D721Med (cell line): Measurements from ENCODE around the gene SH3RF3.

Experiments used
- DNase-seq: peaks from one replicate; pipeline ENCODE4 v3.0.0; 2011; ENCODE audit warnings: low spot score; ENCODE audit not compliant: insufficient read length
- FAIRE-seq: peaks from 2 replicates; lab custom pipeline; 2011; peaks lifted over from hg19 to GRCh38; lab: Jason Lieb, UNC
- CTCF ChIP-seq: IDR thresholded peaks from 2 replicates; pipeline ENCODE4 v1.5.1; 2012; ENCODE audit warnings: mild to moderate bottlenecking, control low read depth; ENCODE audit not compliant: insufficient read depth; ENCODE audit errors: missing control alignments

Gene SH3RF3

GRCh38 chr2:109173311-109174171, 44.5 kb downstream of the SH3RF3 start:
- FAIRE-seq (no peak), DNase-seq (no peak)
- no peak for TF ChIP-seq CTCF

DNA sequence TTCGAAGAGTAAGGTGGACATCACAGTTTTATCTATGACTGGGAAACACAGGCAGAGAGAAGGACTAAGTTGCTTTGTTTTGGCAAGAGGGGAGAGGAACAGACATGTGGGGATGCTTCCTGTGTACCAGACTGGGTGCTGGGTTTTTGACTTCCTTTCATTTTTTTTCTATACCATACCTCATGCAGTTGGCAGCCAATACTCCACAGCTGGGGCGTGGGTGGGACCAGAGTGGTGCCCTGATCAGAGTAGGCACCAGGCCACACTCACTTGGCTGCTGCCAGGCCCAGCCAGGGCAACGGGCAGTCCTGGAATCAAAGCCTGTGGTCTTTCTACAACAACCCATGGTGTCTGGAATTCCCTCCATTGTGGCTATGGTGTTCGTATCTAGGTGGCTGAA, 45.2 kb downstream of the SH3RF3 start:
- TF ChIP-seq CTCF: no peak
- FAIRE-seq: no peak
- DNase-seq: no peak

DNA sequence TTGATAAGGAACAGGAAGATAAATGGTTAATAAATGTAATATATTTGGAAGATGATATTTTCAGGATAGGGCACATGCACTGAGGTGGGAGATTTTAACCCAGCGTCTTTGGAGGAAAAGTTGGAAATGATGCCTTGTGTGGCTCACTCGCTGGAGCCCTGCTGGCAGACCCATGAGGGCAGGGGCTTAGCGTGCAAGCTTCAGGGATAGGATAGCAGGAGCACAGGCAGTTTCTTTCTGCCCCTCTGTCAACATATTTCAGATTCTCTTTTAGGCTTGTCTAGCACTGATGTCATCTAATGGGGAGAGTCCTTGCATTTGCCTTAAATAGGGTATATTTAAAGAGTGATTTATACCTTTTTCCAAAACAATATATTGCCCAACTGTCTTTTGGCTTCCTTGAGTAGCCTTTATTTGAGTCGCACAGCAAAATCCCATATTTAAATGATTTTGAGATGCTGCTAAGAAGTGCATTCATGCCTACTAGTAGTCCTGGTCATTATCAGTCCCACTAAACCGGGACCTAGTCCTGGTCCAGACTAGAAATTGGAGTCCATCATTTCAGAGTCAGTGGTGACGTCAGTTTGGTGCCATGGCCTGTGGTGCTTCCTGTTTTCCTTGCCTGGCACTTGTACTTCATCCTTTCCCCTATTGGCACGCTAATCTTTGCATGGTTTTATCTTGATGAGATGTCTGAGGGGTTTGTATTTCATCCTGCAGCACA, 45.8 kb downstream of the SH3RF3 start:
- TF ChIP-seq CTCF: no peak
- FAIRE-seq: no peak

GRCh38 chr2:109175350-109175678, 46.3 kb downstream of the SH3RF3 start:
- no peak for FAIRE-seq
- TF ChIP-seq CTCF: no peak
- DNase-seq: no peak

More for the DNA sequence above, 45.8 kb downstream of the SH3RF3 start:
- no peak for DNase-seq

GRCh38 chr2:109176928-109177327, 47.9 kb downstream of the SH3RF3 start:
- DNase-seq (no peak), FAIRE-seq (no peak)
- no peak for TF ChIP-seq CTCF

GRCh38 chr2:109177635-109178034, 48.6 kb downstream of the SH3RF3 start:
- no peak for TF ChIP-seq CTCF
- FAIRE-seq (no peak), DNase-seq (no peak)

DNA sequence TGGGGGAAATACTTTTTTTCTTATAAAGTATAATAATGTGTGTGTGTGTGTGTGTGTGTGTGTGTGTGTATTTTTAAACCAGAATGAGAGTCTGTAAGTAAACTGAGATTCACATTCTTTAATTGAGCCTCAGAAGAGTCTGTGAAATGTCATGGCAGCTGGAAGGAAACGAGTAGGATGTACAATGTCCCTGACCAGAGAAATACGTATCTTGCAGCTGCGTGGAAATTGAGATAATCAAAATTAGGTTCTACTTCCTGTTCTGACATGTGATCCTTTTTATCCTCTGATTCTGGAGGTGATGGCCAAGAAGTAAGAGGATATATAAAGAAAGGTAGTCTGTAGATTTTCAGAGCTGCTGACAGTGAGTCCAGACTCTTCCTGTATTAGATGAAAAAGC, 50.0 kb downstream of the SH3RF3 start:
- DNase-seq: no peak
- no peak for TF ChIP-seq CTCF
- FAIRE-seq: no peak
